Stromal cell of bone marrow (primary cell): Measurements from ENCODE around the gene FBXW4.

ENCODE experiments used
- DNase-seq: peaks from one replicate; pipeline ENCODE4 v3.0.0-alpha.2; 2012; ENCODE audit warnings: low read depth

FBXW4 gene

DNA sequence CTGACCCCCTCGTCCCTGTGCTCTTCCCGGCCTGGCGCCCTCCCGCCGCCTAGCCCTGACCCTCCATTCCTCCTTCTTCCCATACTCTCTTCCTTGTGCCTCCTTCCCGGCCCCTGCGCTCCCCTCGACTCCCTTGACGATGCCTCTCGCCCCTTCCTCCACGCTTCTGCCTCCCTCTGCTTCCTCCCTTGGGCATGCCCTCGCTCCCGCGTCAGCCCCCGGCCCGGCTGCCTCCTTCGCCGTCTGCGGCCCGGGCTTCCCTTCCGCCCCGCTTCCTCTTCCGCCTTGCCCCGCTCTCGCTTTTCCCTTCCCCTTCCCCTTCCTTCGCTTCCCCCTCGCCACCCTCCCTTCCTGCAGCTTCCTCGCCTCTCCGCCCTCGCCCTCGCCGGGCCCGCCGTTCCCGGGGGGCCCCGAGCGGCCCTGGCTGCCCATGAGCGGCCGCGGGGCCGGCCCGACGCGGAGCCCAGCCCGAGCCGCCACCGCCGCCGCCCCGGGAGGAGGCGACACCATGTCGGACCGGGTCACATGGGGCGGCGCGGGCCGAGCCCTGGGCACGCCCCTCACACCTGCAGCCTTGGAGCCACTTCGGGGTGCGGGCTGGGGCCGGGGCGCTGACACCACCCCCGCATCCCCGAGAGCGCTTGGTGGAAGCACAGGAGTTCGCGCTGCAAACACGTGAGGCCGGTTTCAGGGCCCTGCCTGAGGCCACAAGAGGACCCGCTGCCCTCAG lies at the start of gene FBXW4:
Gene FBXW4, minus strand, starts transcription at position 497 of the 730 bp plus-strand sequence. Its CDS starts 65 bp downstream, at position 432.
- no peak for DNase-seq

- no peak for DNase-seq
Measured at GRCh38 chr10:101744267-101744666, 49.3 kb upstream of the FBXW4 start.

- no peak for DNase-seq
Measured at GRCh38 chr10:101741938-101742337, 47.0 kb upstream of the FBXW4 start.

DNA sequence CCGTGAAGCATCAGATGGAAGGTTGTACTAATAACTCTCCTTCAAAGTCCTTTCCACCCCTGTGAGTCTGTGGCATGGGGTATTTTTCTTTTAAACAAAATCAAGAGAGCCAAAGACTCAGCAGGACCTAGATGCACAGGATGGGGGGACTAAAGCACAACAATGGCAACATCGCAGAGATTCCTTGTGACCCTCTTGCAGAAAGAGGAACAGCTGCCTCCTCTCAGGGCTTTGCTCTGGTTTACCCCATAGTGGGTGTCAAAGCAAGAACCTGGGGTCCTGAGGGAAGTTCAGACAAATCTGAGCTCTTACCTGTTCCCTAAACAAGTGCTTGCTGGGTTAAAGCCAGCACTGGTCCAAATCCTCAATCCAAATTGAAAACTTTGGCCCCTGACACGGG lies 41.7 kb upstream of the FBXW4 start:
- DNase-seq = no peak

- no peak for DNase-seq
Measured at GRCh38 chr10:101732096-101732495, 37.1 kb upstream of the FBXW4 start.

DNA sequence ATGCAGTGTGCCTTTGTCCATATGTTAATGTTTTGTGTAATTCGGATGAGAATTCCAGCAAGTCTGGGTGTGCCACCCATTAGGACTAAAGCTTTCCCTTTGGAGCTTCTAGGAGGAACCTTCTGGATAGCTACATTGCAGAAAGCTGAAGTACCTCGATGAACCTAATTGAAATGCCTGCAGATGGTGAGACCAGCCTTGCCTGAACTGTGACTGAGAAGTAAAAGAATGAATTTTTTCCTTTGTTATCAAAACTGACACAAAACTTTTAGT lies 31.1 kb upstream of the FBXW4 start:
- DNase-seq = no peak

- DNase-seq = no peak
Measured at GRCh38 chr10:101725296-101726114, 30.5 kb upstream of the FBXW4 start.

GRCh38 chr10:101724446-101724845 lies 29.5 kb upstream of the FBXW4 start:
- no peak for DNase-seq

DNA sequence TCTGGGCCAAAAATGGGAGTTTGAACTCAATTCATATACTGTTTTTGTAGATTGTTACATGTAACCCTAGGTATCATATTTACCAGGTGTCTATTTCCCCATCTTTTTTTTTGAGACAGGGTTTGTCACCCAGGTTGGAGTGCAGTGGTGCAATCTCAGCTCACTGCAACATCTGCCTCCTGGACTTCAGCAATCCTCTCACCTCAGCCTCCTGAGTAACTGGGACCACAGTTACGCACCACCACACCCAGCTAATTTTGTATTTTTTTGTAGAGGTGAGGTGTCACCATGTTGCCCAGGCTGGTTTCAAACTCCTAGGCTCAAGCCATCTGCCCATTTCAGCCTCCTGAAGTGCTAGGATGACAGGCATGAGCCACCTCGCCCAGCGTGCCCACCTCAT lies 28.2 kb upstream of the FBXW4 start:
- DNase-seq = no peak

DNA sequence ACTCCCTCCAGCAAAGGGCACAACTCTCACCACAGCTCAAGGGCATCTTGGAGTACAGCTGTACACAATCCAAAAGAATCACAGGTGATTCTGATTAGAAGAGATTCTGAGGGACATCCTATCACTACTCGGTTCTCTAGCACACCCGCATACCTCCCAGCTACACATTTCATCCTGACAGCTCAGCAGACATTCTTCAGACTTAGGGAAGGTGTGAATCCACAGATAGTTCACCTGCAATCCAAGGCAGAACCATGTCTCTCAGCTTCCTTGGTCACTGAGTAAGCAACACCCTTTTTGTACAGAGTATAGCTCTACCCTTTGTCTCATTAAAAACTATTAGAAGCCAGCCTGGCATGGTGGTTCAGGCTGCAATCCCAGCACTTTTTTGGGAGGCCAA lies 26.8 kb upstream of the FBXW4 start:
- DNase-seq = no peak

DNA sequence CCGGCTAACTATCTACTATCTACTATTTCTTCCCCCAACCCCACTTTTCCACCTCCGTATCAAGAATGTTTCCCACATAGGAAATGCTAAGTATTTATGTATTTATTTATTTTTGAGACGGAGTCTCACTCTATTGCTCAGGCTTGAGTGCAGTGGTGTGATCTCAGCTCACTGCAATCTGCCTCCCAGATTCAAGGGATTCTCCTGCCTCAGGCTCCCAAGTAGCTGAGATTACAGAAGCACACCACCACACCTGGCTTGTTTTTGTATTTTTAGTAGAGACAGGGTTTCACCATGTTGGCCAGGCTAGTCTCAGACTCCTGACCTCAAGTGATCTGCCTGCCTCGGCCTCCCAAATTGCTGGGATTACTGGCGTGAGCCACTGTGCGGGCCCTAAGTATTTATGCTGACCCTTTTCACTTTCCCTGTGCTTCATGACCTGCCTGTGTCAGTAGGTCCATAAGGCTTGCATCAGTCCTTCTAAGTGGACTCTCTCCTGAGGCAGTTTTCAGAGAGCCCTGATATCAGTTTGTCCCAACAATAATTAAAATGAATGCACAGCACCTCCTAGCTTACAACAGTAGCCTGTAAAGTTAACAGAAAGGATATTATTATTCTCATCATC lies 25.7 kb upstream of the FBXW4 start:
- DNase-seq = no peak

DNA sequence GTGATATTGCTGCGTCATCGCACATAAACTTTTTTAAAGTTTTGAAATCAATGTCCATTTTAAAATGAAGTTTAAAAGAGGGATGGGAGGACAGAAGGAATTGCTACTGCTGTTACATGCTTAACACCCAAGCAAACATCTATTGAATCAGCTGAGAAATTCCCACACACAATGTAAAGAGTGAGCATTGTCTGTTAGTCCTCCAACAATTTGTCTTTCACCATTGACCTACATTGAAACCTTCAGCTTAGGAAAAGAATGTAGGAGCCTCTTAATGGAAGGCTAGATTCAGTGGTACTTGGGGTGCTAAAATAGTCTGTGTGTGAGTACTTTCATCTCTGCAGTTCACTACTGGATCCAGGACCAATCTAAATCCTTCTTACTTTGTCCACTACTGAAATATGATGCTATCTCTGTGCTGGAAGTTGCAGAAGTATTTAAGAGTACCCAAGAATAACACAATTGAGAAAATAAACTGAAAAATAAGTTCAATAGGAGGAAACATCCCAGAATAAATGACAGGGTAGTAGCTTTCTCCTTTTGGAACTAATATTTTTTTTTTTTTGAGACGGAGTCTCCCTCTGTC lies 23.8 kb upstream of the FBXW4 start:
- no peak for DNase-seq

GRCh38 chr10:101716891-101717659 lies 22.1 kb upstream of the FBXW4 start:
- no peak for DNase-seq

- DNase-seq = no peak
Measured at GRCh38 chr10:101712997-101713396, 18.0 kb upstream of the FBXW4 start.

- DNase-seq = no peak
Measured at GRCh38 chr10:101710793-101711192, 15.8 kb upstream of the FBXW4 start.

GRCh38 chr10:101710059-101710695 lies 15.2 kb upstream of the FBXW4 start:
- DNase-seq = no peak

DNA sequence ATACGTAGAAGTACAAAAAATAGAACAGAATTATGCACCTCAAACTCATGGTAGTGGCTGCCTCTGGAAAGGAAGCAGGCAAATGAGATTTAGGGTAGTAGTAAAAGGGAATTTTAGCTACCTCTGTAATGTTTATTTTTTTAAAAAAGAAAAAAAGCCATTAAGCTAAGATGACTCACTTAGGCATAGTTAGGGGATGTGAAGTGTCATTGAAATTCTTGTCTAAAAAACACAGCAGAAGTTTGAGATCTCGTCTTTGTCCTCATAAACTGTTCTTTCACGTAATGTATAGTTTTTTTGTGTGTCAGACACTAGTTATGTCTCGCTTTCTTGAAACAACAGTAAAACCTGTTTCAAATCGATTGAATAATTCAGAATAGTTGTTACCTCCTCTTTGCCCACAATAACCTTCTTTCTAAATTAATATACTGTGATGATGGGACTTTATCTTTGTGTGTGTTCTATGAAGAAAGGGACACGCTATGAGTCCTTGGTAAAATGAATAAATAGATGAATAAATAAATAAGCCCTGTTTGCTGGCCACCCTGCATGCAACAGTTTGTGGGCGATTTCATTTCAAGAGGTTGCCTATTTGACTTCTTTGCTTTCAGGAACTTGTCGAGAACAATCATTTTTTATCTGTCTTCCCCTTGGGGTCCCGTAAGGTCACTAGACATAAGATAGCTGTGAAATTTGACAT lies 14.5 kb upstream of the FBXW4 start:
- DNase-seq = no peak

- no peak for DNase-seq
Measured at GRCh38 chr10:101708870-101709269, 13.9 kb upstream of the FBXW4 start.

DNA sequence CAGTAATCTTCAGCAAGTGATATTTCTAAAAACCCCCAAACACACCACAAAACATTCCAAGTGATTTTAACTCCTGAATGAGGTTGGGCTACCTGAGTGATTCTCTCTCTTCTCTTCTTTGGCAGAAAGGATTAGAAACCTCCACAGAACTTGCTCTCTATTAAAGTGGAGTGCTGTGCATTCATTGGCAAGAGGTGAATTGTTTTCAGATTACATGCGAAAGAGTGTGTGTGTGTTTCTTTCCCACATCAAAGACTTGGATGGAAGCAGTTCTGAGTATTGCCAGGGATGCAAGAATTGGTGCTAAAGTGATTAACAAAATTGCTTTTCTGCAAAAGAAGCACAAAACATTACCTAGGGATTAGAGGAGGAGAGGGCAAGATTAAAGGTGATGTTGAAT lies 13.1 kb upstream of the FBXW4 start:
- no peak for DNase-seq

GRCh38 chr10:101704331-101704730 lies 9.4 kb upstream of the FBXW4 start:
- no peak for DNase-seq

DNA sequence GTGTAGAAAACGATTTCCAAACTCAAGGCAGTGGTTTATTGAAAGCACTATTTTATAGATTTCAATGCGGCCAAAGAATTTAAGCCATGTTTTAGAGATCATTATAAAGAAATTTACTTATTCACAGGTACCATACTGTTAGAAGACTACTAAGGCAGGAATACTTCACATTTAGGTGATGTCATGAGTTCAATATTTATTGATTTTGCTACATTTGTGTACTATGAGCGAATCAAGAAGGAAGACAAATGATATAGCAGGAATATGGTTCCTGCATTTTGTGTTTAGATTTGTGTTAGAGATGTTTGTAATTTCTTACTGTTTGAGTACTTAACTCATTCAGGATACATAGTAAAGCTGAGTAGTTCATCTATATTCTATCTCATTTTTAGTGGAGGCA lies 1.7 kb upstream of the FBXW4 start:
- DNase-seq = no peak
